ENCODE data around the gene STON2. TPM values are rescaled to one million over a fixed set of nuclear protein-coding genes. Genes with fewer than 3 reads are reported as not detected.

STON2 gene
- polyA plus RNA-seq, 4 donors = 3.4 to 11.5 (median 4.3) TPM

GRCh38 chr14:81353691-81354323 is 46.3 kb downstream of the STON2 start:
- DNase-seq (no peak), FAIRE-seq (no peak)
- H3K4me3 ChIP-seq (ENCODE audit: low read depth in 1 of 3, low read length in 3 of 3) = no peak overlapping the region
- no peaks in the 10 kb centered on the region for H3K4me1 ChIP-seq (ENCODE audit: control insufficient read depth in 3 of 3, insufficient read depth in 2 of 3, low read depth in 1 of 3, low read length in 2 of 3)
- H3K27me3 ChIP-seq (ENCODE audit: control insufficient read depth in 3 of 3, insufficient read depth in 3 of 3, low read length in 3 of 3) = no peaks in the 10 kb centered on the region
- peaks cover 0 to 14% of the 10 kb centered on the region in 2 donors for H3K9me3 ChIP-seq (ENCODE audit: control insufficient read depth in 2 of 2, insufficient read depth in 1 of 2, low read depth in 1 of 2, low read length in 1 of 2)
- no peak overlapping the region for H3K27ac ChIP-seq (ENCODE audit: low read depth in 1 of 3, low read length in 2 of 3)
- WGBS, 3 donors = 68 to 84% (median 71%) methylated on average over 5 of the region's 5 CpGs
- no peaks in the 10 kb centered on the region for H3K36me3 ChIP-seq (ENCODE audit: control insufficient read depth in 3 of 3, insufficient read depth in 2 of 3, low read depth in 1 of 3, low read length in 3 of 3)

GRCh38 chr14:81352413-81352812 is 47.7 kb downstream of the STON2 start:
- no peaks in the 10 kb centered on the region for H3K27me3 ChIP-seq (ENCODE audit: control insufficient read depth in 3 of 3, insufficient read depth in 3 of 3, low read length in 3 of 3)
- WGBS, 3 donors = 69 to 75% (median 70%) methylated on average over 2 of the region's 2 CpGs
- FAIRE-seq = no peak
- H3K9me3 ChIP-seq (ENCODE audit: control insufficient read depth in 2 of 2, insufficient read depth in 1 of 2, low read depth in 1 of 2, low read length in 1 of 2) = peaks cover 0 to 14% of the 10 kb centered on the region in 2 donors
- DNase-seq = no peak
- H3K4me1 ChIP-seq (ENCODE audit: control insufficient read depth in 3 of 3, insufficient read depth in 2 of 3, low read depth in 1 of 3, low read length in 2 of 3) = no peaks in the 10 kb centered on the region
- H3K27ac ChIP-seq (ENCODE audit: low read depth in 1 of 3, low read length in 2 of 3) = no peak overlapping the region
- no peak overlapping the region for H3K4me3 ChIP-seq (ENCODE audit: low read depth in 1 of 3, low read length in 3 of 3)
- no peaks in the 10 kb centered on the region for H3K36me3 ChIP-seq (ENCODE audit: control insufficient read depth in 3 of 3, insufficient read depth in 2 of 3, low read depth in 1 of 3, low read length in 3 of 3)

- DNase-seq = no peak
- Histone ChIP-seq H3K9me3 (ENCODE audit: control insufficient read depth in 2 of 2, insufficient read depth in 1 of 2, low read depth in 1 of 2, low read length in 1 of 2) (peaks cover 0 to 14% of the 10 kb centered on the region in 2 donors), H3K4me3 (ENCODE audit: low read depth in 1 of 3, low read length in 3 of 3) (no peak overlapping the region), H3K36me3 (ENCODE audit: control insufficient read depth in 3 of 3, insufficient read depth in 2 of 3, low read depth in 1 of 3, low read length in 3 of 3) (no peaks in the 10 kb centered on the region), H3K4me1 (ENCODE audit: control insufficient read depth in 3 of 3, insufficient read depth in 2 of 3, low read depth in 1 of 3, low read length in 2 of 3) (no peaks in the 10 kb centered on the region), H3K27me3 (ENCODE audit: control insufficient read depth in 3 of 3, insufficient read depth in 3 of 3, low read length in 3 of 3) (no peaks in the 10 kb centered on the region), H3K27ac (ENCODE audit: low read depth in 1 of 3, low read length in 2 of 3) (no peak overlapping the region)
- no peak for FAIRE-seq
Measured at GRCh38 chr14:81351205-81351604, 48.9 kb downstream of the STON2 start.

DNA sequence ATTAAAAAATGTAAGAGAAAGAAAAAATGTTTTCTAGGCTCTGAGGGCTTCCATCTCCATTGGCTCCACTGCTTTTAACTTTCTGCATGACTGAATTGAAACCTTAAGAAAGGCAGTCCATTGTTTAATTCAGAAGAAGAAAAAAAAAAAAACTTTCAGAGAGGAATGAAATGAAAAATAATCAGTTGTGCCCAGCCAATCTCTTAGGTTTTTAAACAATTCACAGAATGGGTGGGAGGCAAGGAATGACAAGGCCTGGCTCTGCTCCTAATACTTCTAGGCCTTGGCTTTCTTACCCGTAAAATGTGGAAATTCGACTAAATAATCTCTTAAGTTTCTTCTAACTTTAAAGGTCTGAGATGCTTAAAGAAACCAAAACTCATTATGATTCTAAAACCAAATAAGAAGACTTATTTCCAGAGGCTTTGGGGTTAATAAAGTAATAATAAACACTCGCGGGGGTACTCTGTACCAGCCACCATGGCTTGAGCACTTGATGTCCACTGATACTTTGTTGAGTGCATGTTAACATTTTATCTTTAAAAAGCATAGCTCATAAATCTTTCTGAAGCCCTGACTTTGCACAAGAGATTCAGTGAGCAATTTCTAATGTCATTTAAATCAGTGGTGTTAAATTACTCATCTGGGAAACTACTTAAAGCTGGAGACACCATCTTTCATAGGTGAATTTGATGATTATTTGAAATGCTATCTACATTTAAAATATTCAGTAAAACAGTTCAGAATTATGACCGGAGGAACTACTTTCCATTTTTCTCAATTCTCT is 49.6 kb downstream of the STON2 start:
- H3K4me3 ChIP-seq (ENCODE audit: low read depth in 1 of 3, low read length in 3 of 3) = no peak overlapping the region
- H3K27me3 ChIP-seq (ENCODE audit: control insufficient read depth in 3 of 3, insufficient read depth in 3 of 3, low read length in 3 of 3) = no peaks in the 10 kb centered on the region
- no peak for FAIRE-seq
- no peak for DNase-seq
- H3K4me1 ChIP-seq (ENCODE audit: control insufficient read depth in 3 of 3, insufficient read depth in 2 of 3, low read depth in 1 of 3, low read length in 2 of 3) = no peaks in the 10 kb centered on the region
- H3K9me3 ChIP-seq (ENCODE audit: control insufficient read depth in 2 of 2, insufficient read depth in 1 of 2, low read depth in 1 of 2, low read length in 1 of 2) = peaks cover 0 to 14% of the 10 kb centered on the region in 2 donors
- WGBS, 3 donors = 79 to 89% (median 85%) methylated on average over 5 of the region's 5 CpGs
- no peak overlapping the region for H3K27ac ChIP-seq (ENCODE audit: low read depth in 1 of 3, low read length in 2 of 3)
- no peaks in the 10 kb centered on the region for H3K36me3 ChIP-seq (ENCODE audit: control insufficient read depth in 3 of 3, insufficient read depth in 2 of 3, low read depth in 1 of 3, low read length in 3 of 3)

GRCh38 chr14:81348061-81348460 is 52.1 kb downstream of the STON2 start:
- DNase-seq = no peak
- no peak overlapping the region for H3K4me3 ChIP-seq (ENCODE audit: low read depth in 1 of 3, low read length in 3 of 3)
- no peaks in the 10 kb centered on the region for H3K9me3 ChIP-seq (ENCODE audit: control insufficient read depth in 2 of 2, insufficient read depth in 1 of 2, low read depth in 1 of 2, low read length in 1 of 2)
- H3K27me3 ChIP-seq (ENCODE audit: control insufficient read depth in 3 of 3, insufficient read depth in 3 of 3, low read length in 3 of 3) = no peaks in the 10 kb centered on the region
- no peak overlapping the region for H3K27ac ChIP-seq (ENCODE audit: low read depth in 1 of 3, low read length in 2 of 3)
- 74 to 87% (median 77%) methylated on average over 2 of the region's 2 CpGs for WGBS, 3 donors
- H3K4me1 ChIP-seq (ENCODE audit: control insufficient read depth in 3 of 3, insufficient read depth in 2 of 3, low read depth in 1 of 3, low read length in 2 of 3) = no peaks in the 10 kb centered on the region
- no peaks in the 10 kb centered on the region for H3K36me3 ChIP-seq (ENCODE audit: control insufficient read depth in 3 of 3, insufficient read depth in 2 of 3, low read depth in 1 of 3, low read length in 3 of 3)
- FAIRE-seq = no peak

GRCh38 chr14:81345781-81346180 is 54.3 kb downstream of the STON2 start:
- no peaks in the 10 kb centered on the region for H3K36me3 ChIP-seq (ENCODE audit: control insufficient read depth in 3 of 3, insufficient read depth in 2 of 3, low read depth in 1 of 3, low read length in 3 of 3)
- H3K27me3 ChIP-seq (ENCODE audit: control insufficient read depth in 3 of 3, insufficient read depth in 3 of 3, low read length in 3 of 3) = no peaks in the 10 kb centered on the region
- H3K4me1 ChIP-seq (ENCODE audit: control insufficient read depth in 3 of 3, insufficient read depth in 2 of 3, low read depth in 1 of 3, low read length in 2 of 3) = no peaks in the 10 kb centered on the region
- DNase-seq (no peak), FAIRE-seq (no peak)
- H3K27ac ChIP-seq (ENCODE audit: low read depth in 1 of 3, low read length in 2 of 3) = no peak overlapping the region
- 86 to 96% (median 95%) methylated on average over 2 of the region's 2 CpGs for WGBS, 3 donors
- no peaks in the 10 kb centered on the region for H3K9me3 ChIP-seq (ENCODE audit: control insufficient read depth in 2 of 2, insufficient read depth in 1 of 2, low read depth in 1 of 2, low read length in 1 of 2)
- H3K4me3 ChIP-seq (ENCODE audit: low read depth in 1 of 3, low read length in 3 of 3) = no peak overlapping the region

DNA sequence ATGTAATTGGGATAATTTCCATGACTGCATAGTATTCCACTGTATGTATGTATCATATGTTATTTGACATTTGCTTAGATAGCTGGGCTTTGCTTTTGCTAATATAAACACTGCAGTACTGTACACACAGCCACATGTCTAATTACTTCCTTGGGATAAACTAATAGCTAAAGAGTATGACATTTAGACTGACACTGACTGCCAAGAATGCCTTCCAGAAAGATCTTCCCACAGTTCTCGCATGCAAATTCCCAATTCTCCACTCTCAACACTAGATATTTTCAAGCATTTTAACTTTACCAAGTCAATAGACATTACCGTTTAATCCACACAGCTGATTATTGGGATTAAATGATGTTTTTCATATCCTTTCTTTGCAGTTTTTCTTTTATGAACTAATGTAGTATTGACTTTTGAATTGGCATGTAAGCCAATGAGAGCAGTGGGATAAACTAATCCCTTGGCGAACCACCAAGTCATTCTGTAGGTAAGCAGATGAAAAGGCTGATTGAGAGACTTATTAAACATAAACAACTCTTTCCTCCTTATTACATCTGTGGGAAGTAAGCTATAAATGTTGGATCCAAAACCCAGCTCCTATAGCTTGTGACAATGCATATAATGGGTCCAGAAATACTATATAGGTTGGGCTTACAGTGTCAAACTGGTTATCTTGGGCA is 55.5 kb downstream of the STON2 start:
- Histone ChIP-seq H3K36me3 (ENCODE audit: control insufficient read depth in 3 of 3, insufficient read depth in 2 of 3, low read depth in 1 of 3, low read length in 3 of 3) (no peaks in the 10 kb centered on the region), H3K4me1 (ENCODE audit: control insufficient read depth in 3 of 3, insufficient read depth in 2 of 3, low read depth in 1 of 3, low read length in 2 of 3) (no peaks in the 10 kb centered on the region), H3K9me3 (ENCODE audit: control insufficient read depth in 2 of 2, insufficient read depth in 1 of 2, low read depth in 1 of 2, low read length in 1 of 2) (no peaks in the 10 kb centered on the region), H3K27ac (ENCODE audit: low read depth in 1 of 3, low read length in 2 of 3) (no peak overlapping the region), H3K4me3 (ENCODE audit: low read depth in 1 of 3, low read length in 3 of 3) (no peak overlapping the region), H3K27me3 (ENCODE audit: control insufficient read depth in 3 of 3, insufficient read depth in 3 of 3, low read length in 3 of 3) (no peaks in the 10 kb centered on the region)
- 81 to 90% (median 84%) methylated on average over 3 of the region's 3 CpGs for WGBS, 3 donors
- no peak for FAIRE-seq
- DNase-seq = no peak

DNA sequence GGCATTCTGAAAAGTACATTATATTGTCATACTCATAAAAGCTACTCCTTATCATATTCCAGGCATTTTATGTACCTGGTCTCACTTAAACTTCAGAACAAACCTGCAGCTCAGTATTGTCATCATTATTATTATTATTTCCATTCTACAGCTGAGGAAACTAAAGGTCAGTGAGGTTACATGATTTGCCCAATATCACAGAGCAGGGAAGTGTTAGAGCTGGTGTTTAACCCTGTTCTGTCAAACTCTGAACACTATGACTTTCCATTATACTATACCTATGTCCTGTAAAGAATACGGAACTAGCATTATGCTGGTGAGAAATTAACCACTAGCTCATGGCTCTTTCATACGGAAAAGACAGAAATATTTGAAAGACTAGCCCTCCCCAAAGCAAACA is 56.4 kb downstream of the STON2 start:
- Histone ChIP-seq H3K4me1 (ENCODE audit: control insufficient read depth in 3 of 3, insufficient read depth in 2 of 3, low read depth in 1 of 3, low read length in 2 of 3) (no peaks in the 10 kb centered on the region), H3K4me3 (ENCODE audit: low read depth in 1 of 3, low read length in 3 of 3) (no peak overlapping the region), H3K27me3 (ENCODE audit: control insufficient read depth in 3 of 3, insufficient read depth in 3 of 3, low read length in 3 of 3) (no peaks in the 10 kb centered on the region), H3K36me3 (ENCODE audit: control insufficient read depth in 3 of 3, insufficient read depth in 2 of 3, low read depth in 1 of 3, low read length in 3 of 3) (no peaks in the 10 kb centered on the region), H3K27ac (ENCODE audit: low read depth in 1 of 3, low read length in 2 of 3) (no peak overlapping the region), H3K9me3 (ENCODE audit: control insufficient read depth in 2 of 2, insufficient read depth in 1 of 2, low read depth in 1 of 2, low read length in 1 of 2) (no peaks in the 10 kb centered on the region)
- no peak for FAIRE-seq
- WGBS, 3 donors = 86 to 93% (median 92%) methylated on average over 2 of the region's 2 CpGs
- DNase-seq = no peak
